ENCODE results near the gene GNPTG.

Gene GNPTG

DNA sequence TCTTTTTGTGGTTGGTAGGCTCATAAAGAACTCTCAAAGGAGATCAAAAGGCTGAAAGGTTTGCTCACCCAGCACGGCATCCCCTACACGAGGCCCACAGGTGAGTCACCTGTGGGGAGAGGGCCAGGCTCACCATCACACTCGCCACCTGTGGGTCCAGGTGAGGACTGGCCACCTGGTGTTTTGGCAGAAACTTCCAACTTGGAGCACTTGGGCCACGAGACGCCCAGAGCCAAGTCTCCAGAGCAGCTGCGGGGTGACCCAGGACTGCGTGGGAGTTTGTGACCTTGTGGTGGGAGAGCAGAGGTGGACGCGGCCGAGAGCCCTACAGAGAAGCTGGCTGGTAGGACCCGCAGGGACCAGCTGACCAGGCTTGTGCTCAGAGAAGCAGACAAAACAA lies 11.1 kb downstream of the GNPTG start:
- TF ChIP-seq, protein P1, sequence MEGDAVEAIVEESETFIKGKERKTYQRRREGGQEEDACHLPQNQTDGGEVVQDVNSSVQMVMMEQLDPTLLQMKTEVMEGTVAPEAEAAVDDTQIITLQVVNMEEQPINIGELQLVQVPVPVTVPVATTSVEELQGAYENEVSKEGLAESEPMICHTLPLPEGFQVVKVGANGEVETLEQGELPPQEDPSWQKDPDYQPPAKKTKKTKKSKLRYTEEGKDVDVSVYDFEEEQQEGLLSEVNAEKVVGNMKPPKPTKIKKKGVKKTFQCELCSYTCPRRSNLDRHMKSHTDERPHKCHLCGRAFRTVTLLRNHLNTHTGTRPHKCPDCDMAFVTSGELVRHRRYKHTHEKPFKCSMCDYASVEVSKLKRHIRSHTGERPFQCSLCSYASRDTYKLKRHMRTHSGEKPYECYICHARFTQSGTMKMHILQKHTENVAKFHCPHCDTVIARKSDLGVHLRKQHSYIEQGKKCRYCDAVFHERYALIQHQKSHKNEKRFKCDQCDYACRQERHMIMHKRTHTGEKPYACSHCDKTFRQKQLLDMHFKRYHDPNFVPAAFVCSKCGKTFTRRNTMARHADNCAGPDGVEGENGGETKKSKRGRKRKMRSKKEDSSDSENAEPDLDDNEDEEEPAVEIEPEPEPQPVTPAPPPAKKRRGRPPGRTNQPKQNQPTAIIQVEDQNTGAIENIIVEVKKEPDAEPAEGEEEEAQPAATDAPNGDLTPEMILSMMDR (IDR thresholded peaks at IDR 0.05; ENCODE audit: extremely low read depth, missing control alignments), result no peak
- no peak for DNase-seq (ENCODE audit: low spot score)

DNA sequence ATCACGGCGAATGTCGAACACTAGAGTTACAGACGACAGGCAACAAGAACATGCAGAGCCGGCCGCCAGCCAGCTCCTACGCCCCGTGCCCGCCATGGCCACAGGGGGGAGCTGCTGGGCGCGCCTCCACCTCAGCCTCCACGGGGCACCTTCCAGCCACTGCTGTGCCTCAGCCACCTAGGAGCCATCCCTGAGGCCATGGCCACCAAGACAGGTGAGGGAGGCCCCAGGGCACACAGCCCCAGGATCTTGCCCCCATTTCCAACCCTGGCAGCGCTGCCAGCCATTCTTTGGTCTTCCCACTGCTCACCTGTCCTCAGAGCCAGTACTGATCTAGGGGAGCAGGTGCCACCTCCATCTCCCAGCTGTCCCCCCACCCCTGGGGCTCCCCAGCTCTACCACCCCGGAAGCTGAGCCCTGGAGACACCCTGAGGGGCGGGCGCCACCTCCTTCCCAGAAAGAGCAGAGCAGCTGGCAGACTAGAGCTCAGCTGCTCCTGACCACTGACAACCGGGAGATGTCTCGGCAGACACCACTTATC lies 11.8 kb downstream of the GNPTG start:
- DNase-seq (ENCODE audit: low spot score), result peak; percentile 91
- TF ChIP-seq, protein P1 (IDR thresholded peaks at IDR 0.05; ENCODE audit: extremely low read depth, missing control alignments), result peak; percentile 75

DNA sequence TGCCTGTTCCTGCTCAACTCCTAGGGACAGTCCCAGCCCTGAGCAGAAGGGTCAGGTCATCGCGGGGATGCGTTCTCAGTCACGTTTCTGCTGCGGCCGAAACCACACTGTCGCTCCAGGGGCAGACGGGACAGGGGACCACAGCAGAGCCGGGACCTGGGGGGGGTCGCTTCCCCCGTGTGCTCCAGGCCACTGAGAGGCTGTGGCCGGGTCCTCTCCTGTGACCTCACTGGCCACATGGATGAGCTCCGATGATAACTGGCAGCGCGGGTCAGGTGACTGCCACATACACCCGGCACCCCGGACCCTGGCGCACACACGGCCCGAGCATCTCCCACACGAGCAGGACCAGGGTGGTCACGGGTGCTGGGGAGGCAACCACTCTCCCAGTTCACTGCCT lies 12.8 kb downstream of the GNPTG start:
- TF ChIP-seq, protein P1 (IDR thresholded peaks at IDR 0.05; ENCODE audit: extremely low read depth, missing control alignments), result no peak

DNA sequence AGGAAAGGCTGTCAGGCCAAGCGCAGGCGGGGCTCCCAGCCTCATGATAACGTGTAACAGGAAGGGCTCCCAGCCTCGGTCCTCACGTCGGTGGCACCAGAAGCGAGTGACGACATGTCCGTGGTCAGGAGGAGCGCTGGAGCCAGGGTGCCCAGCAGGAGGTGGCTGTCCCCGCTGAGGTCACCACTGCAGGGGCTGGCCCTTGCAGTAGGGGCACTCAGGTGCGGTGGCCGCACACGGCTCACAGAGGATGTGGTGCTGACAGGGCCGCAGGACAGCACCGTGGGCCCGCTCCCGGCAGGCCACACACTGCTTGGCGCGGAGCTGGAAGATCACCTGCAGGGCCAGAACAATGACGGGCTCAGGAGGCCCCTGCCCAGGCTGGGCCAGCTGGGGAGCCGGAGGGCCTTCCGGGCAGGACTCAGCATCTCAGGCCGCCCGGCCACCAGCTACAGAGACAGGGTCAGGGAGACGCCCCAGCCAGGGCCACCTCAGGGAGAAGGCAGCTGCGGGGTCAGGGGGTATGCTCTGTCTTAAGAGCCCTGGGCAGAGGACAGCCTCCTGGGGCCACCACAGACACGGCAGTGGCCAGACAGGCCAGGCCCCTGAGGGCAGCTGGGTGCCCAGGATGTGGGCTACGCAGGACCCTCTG lies 14.5 kb downstream of the GNPTG start:
- TF ChIP-seq, protein P1 (IDR thresholded peaks at IDR 0.05; ENCODE audit: extremely low read depth, missing control alignments), result no peak
- DNase-seq (ENCODE audit: low spot score), result no peak

More for the DNA sequence above, 12.8 kb downstream of the GNPTG start:
- DNase-seq (ENCODE audit: low spot score), result no peak

DNA sequence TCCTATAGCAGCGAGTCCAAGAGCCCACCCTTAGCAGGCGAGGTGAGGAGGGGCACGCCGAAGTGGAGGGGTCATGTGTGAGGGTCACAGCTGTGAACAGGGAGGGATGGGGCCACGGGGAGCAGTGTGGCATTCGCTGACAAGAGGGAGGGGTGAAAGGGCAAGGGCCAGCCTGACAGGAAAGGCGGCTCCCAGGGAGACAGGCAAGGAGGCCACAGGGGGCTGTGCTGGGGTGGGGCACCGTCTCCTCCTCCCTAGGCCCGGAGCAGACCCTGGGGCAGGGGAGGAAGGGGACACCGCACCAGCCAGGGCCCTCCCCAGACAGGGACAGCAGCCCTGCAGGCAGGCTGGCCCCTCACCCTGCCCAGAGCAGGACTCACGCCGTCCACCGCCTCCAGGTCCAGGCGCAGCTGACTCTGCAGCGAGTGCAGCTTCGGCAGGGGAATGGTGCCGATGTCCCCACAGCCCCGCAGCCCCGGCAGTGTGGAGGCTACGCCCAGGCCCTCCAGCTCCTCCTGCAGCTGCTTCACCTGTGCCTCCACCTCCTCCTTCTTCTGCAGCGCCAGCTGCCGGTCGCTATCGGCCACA lies 15.1 kb downstream of the GNPTG start:
- DNase-seq (ENCODE audit: low spot score), result no peak
- TF ChIP-seq, protein P1 (IDR thresholded peaks at IDR 0.05; ENCODE audit: extremely low read depth, missing control alignments), result no peak

DNA sequence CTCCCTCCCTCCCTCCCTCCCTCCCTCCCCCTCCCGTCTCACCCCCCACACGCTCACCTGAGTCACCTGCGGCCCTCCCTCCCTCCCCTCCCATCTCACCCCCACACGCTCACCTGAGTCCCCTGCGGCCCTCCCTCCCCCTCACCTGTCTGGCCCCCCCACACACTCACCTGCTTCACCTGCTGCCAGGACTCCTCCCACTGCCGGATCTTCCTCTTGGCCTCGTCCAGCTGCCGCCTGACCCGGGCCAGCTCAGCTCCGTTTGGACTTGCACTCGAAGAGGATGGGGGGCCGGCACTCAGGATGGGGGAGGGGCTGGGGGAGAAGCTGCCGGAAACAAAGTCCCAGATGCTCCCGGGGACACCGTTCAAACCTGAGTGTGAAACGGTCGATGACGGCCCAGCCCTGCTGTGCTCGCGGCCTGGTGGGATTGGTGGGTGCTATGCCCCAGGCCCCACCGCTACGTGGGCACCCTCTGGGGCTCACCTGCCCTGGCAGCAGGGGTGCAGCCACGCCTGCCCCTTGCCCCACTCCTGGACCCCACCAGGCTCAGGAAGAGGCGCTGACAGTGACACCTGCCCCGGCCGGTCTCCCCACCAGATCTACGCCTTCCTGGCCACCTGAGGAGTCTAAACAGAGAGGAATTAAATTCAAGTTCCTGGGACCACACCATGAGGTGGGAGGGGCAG lies 15.9 kb downstream of the GNPTG start:
- DNase-seq (ENCODE audit: low spot score), result no peak
- TF ChIP-seq, protein P1 (IDR thresholded peaks at IDR 0.05; ENCODE audit: extremely low read depth, missing control alignments), result no peak
